HCT116 (cell line): ENCODE measurements around the gene CTLA4. TPM values are rescaled to one million over a fixed set of nuclear protein-coding genes. Genes with fewer than 3 reads are reported as not detected.

ENCODE experiments used
- ATAC-seq: fragments of 200-7000 bp; cut with Tn5 transposase; 2 replicates; pipeline ENCODE4 v1.9.1; 2020; ENCODE audit warnings: mild to moderate bottlenecking, moderate library complexity
- BruUV-seq: library from RNA; stranded (reverse); fragments of 400-500 nt; replicated peaks from 2 replicates; lab custom pipeline; 2021; lab: Mats Ljungman, UMichigan
- CTCF ChIA-PET: fragments of 300-600 bp; sonication (Branson Sonifier 250); formaldehyde crosslinking; loops from one replicate; lab custom pipeline; 2021; ENCODE audit warnings: antibody characterized with exemption; lab: Charles Lee
- POLR2A ChIA-PET: fragments of 300-600, 350-600 bp; sonication (Branson Sonifier 250); formaldehyde crosslinking; loops from one replicate; lab custom pipeline; 2021; ENCODE audit warnings: antibody characterized with exemption; lab: Charles Lee
- RAD21 ChIA-PET, 2 experiments: fragments of 300-600 bp; sonication (Branson Sonifier 250); formaldehyde crosslinking; loops; one replicate each; lab custom pipeline; 2023; ENCODE audit warnings: low total read pairs in 2 of 2; ENCODE audit not compliant: uncharacterized antibody in 2 of 2, unreplicated experiment in 2 of 2, low non-redundant PET in 1 of 2; lab: Charles Lee
- DNase-seq: peaks from one replicate; pipeline ENCODE4 v3.0.0-alpha.2; 2010; ENCODE audit warnings: low read depth, low spot score
- H2AFZ ChIP-seq: fragments of 200-600 bp; shearing (Covaris generic), sonication (generic); 2 replicates; pipeline ENCODE4 v1.6.1; 2017; ENCODE audit warnings: low read depth, mixed run types, mixed read lengths, antibody characterized with exemption, low read length; ENCODE audit not compliant: poor library complexity, severe bottlenecking
- H3K27ac ChIP-seq: 2 replicates; pipeline ENCODE4 v1.5.1; 2012; ENCODE audit warnings: low read depth, low read length
- H3K27me3 ChIP-seq: fragments of 200-600 bp; sonication (generic); 2 replicates; pipeline ENCODE4 v1.6.1; 2016; ENCODE audit warnings: mixed run types, low read length, mixed read lengths; ENCODE audit not compliant: insufficient read depth
- H3K36me3 ChIP-seq, 2 experiments: fragments of 200-500 bp in 1 of 2; fragments of 200-600 bp in 1 of 2; sonication (Bioruptor generic) in 1 of 2; sonication (generic) in 1 of 2; 2 replicates each; pipeline versions ENCODE4 v1.5.1 to v1.6.1; 2014 to 2016; ENCODE audit warnings: low read length in 2 of 2, inconsistent platforms in 1 of 2, mixed read lengths in 1 of 2, mixed run types in 1 of 2; ENCODE audit not compliant: insufficient read depth in 2 of 2, control insufficient read depth in 1 of 2
- H3K4me1 ChIP-seq, 2 experiments: fragments of 200-600 bp in 1 of 2; sonication (generic) in 1 of 2; 2 replicates each; pipeline versions ENCODE4 v1.5.1 to v1.6.1; 2012 to 2017; ENCODE audit warnings: low read length in 2 of 2, inconsistent platforms in 1 of 2, mild to moderate bottlenecking in 1 of 2, mixed read lengths in 1 of 2, mixed run types in 1 of 2, moderate library complexity in 1 of 2; ENCODE audit not compliant: insufficient read depth in 2 of 2, control insufficient read depth in 1 of 2
- H3K4me2 ChIP-seq: fragments of 200-600 bp; sonication (generic); 2 replicates; pipeline ENCODE4 v1.6.1; 2017; ENCODE audit warnings: mixed run types, low read length, mixed read lengths
- H3K4me3 ChIP-seq, 2 experiments: fragments of 200-600 bp in 1 of 2; sonication (generic) in 1 of 2; replicated peaks in 1 of 2; 2 replicates each; pipeline ENCODE4 v1.5.1; 2011 to 2016; ENCODE audit warnings: low read length in 2 of 2, control low read depth in 1 of 2, low read depth in 1 of 2, mild to moderate bottlenecking in 1 of 2, mixed read lengths in 1 of 2, mixed run types in 1 of 2
- H3K79me2 ChIP-seq: fragments of 200-600 bp; sonication (generic); 2 replicates; pipeline ENCODE4 v1.6.1; 2017; ENCODE audit warnings: mild to moderate bottlenecking, mixed run types, low read length, moderate library complexity, mixed read lengths; ENCODE audit not compliant: insufficient read depth
- H3K9ac ChIP-seq: fragments of 200-600 bp; sonication (generic); 2 replicates; pipeline ENCODE4 v1.6.1; 2016; ENCODE audit warnings: low read length, mixed read lengths
- H3K9me2 ChIP-seq: fragments of 200-600 bp; sonication (generic), shearing (Covaris generic); 2 replicates; pipeline ENCODE4 v1.6.1; 2017; ENCODE audit warnings: mixed run types, mild to moderate bottlenecking, moderate library complexity; ENCODE audit not compliant: insufficient read depth
- H3K9me3 ChIP-seq, 2 experiments: fragments of 200-500 bp in 1 of 2; fragments of 200-600 bp in 1 of 2; sonication (Bioruptor generic) in 1 of 2; sonication (generic) in 1 of 2; 2 replicates each; pipeline ENCODE4 v1.6.1; 2014 to 2017; ENCODE audit warnings: low read length in 2 of 2, mixed read lengths in 2 of 2, inconsistent platforms in 1 of 2, low read depth in 1 of 2, mild to moderate bottlenecking in 1 of 2, mixed run types in 1 of 2, moderate library complexity in 1 of 2; ENCODE audit not compliant: control insufficient read depth in 1 of 2, insufficient read depth in 1 of 2
- H4K20me1 ChIP-seq: fragments of 200-600 bp; sonication (generic), shearing (Covaris generic); 2 replicates; pipeline ENCODE4 v1.6.1; 2017; ENCODE audit warnings: mixed run types, mild to moderate bottlenecking, moderate library complexity; ENCODE audit not compliant: insufficient read depth
- ATF3 ChIP-seq: IDR thresholded peaks from 2 replicates; pipeline ENCODE4 v1.6.1; 2012
- CBX3 ChIP-seq: IDR thresholded peaks from 2 replicates; pipeline ENCODE4 v1.6.1; 2012; ENCODE audit warnings: low read depth
- CTCF ChIP-seq, 3 experiments: fragments of 200-600 bp in 1 of 3; sonication (generic) in 1 of 3; IDR thresholded peaks in 2 of 3; conservative IDR thresholded peaks in 1 of 3; 2 replicates each; pipeline ENCODE4 v1.5.1; 2012 to 2017; ENCODE audit warnings: low read depth in 2 of 3, low read length in 2 of 3, antibody characterized with exemption in 1 of 3, borderline replicate concordance in 1 of 3, control low read depth in 1 of 3, mild to moderate bottlenecking in 1 of 3, mixed read lengths in 1 of 3, mixed run types in 1 of 3, moderate library complexity in 1 of 3; ENCODE audit not compliant: insufficient read depth in 1 of 3
- EGR1 ChIP-seq: IDR thresholded peaks from 2 replicates; pipeline ENCODE4 v1.6.1; 2012; ENCODE audit warnings: low read depth
- EZH2 ChIP-seq: fragments of 200-600 bp; sonication (generic); IDR thresholded peaks from 2 replicates; pipeline ENCODE4 v1.6.1; 2017; ENCODE audit warnings: antibody characterized with exemption, mixed run types
- EZH2phosphoT487 ChIP-seq: fragments of 200-600 bp; IDR thresholded peaks from 2 replicates; pipeline ENCODE4 v1.6.1; 2018; ENCODE audit warnings: antibody characterized with exemption, borderline replicate concordance
- FOSL1 ChIP-seq: IDR thresholded peaks from 2 replicates; pipeline ENCODE4 v1.6.1; 2012; ENCODE audit warnings: low read depth
- MAX ChIP-seq: IDR thresholded peaks from 2 replicates; pipeline ENCODE4 v1.6.1; 2012
- POLR2A ChIP-seq: IDR thresholded peaks from 2 replicates; pipeline ENCODE4 v1.7.0; 2011; ENCODE audit warnings: borderline replicate concordance; ENCODE audit not compliant: insufficient read depth, insufficient read length; ENCODE audit errors: extremely low read depth
- POLR2AphosphoS5 ChIP-seq: IDR thresholded peaks from 2 replicates; pipeline ENCODE4 v1.6.1; 2011; ENCODE audit warnings: mild to moderate bottlenecking, low read depth, low read length, moderate library complexity
- RAD21 ChIP-seq: IDR thresholded peaks from 2 replicates; pipeline ENCODE4 v1.6.1; 2012; ENCODE audit warnings: low read depth, mild to moderate bottlenecking
- REST ChIP-seq: IDR thresholded peaks from 2 replicates; pipeline ENCODE4 v1.6.1; 2012; ENCODE audit warnings: low read depth
- SIN3A ChIP-seq: IDR thresholded peaks from 2 replicates; pipeline ENCODE4 v1.6.1; 2012; ENCODE audit warnings: low read depth
- SRF ChIP-seq: IDR thresholded peaks from 2 replicates; pipeline ENCODE4 v1.6.1; 2012; ENCODE audit warnings: low read depth
- TCF7L2 ChIP-seq: IDR thresholded peaks from 2 replicates; pipeline ENCODE4 v1.7.0; 2011; ENCODE audit warnings: borderline replicate concordance, inconsistent platforms; ENCODE audit not compliant: insufficient read depth, insufficient read length; ENCODE audit errors: extremely low read depth
- YY1 ChIP-seq: IDR thresholded peaks from 2 replicates; pipeline ENCODE4 v1.6.1; 2011; ENCODE audit warnings: low read length, low read depth, moderate library complexity, mild to moderate bottlenecking; ENCODE audit not compliant: insufficient replicate concordance; ENCODE audit errors: extremely low read depth
- ZBTB33 ChIP-seq: IDR thresholded peaks from 2 replicates; pipeline ENCODE4 v1.6.1; 2011; ENCODE audit warnings: mild to moderate bottlenecking, low read length, moderate library complexity; ENCODE audit not compliant: insufficient replicate concordance; ENCODE audit errors: extremely low read depth
- ZNF274 ChIP-seq: fragments of 200-500 bp; sonication (Bioruptor generic); IDR thresholded peaks from 2 replicates; pipeline ENCODE4 v1.6.1; 2014; ENCODE audit warnings: mild to moderate bottlenecking, low read depth, low read length, inconsistent platforms
- intact Hi-C: fragments of 100-400 bp; cut with micrococcal nuclease; formaldehyde crosslinking; loops from 2 replicates; pipeline ENCODE4 v1.10.0; 2022
- total RNA-seq: library from RNA; stranded (reverse); gene quantifications from one replicate; pipeline ENCODE4 v1.2.1, GENCODE V29; 2021; ENCODE audit not compliant: unreplicated experiment

Gene CTLA4
- total RNA-seq, 1 experiment from 2014 or later, result 0.37 TPM

- ChIA-PET RAD21 (no interaction called here), POLR2A (no interaction called here)
Measured at GRCh38 chr2:203887677-203888076, 20.1 kb downstream of the CTLA4 start.

More at GRCh38 chr2:203887677-203888076, 20.1 kb downstream of the CTLA4 start:
- Histone ChIP-seq H3K79me2 (no peaks in the 10 kb centered on the region), H4K20me1 (no peaks in the 10 kb centered on the region), H3K27me3 (no peaks in the 10 kb centered on the region), H3K4me1 (no peaks in the 10 kb centered on the region), H3K9me2 (0 out of 2 replicates have a peak, but pooled peaks cover 2% of the 10 kb centered on the region), H3K4me2 (no peak overlapping the region), H3K36me3 (no peaks in the 10 kb centered on the region), H3K4me3 (no peak overlapping the region)
- BruUV-seq, result no TSS peak
- no peak for TF ChIP-seq ZNF274
- TF ChIP-seq TCF7L2, result no peak
- no peak for TF ChIP-seq MAX
- TF ChIP-seq SRF, result no peak
- no peak for TF ChIP-seq SIN3A
- TF ChIP-seq EZH2phosphoT487, result no peak
- TF ChIP-seq YY1, result no peak
- no peak for TF ChIP-seq FOSL1
- no peak for TF ChIP-seq EZH2
- TF ChIP-seq POLR2A, result no peak
- TF ChIP-seq ZBTB33, result no peak
- TF ChIP-seq RAD21, result no peak
- no peak for TF ChIP-seq CTCF (IDR thresholded peaks at IDR 0.05 in 2 of 3, conservative IDR thresholded peaks at IDR 0.05 in 1 of 3; ENCODE audit: borderline replicate concordance in 1 of 3, insufficient read depth in 1 of 3, low read depth in 2 of 3, low read length in 2 of 3)
- no peak for TF ChIP-seq REST
- TF ChIP-seq ATF3, result no peak
- TF ChIP-seq EGR1, result no peak
- no peak for TF ChIP-seq CBX3
- no peak for TF ChIP-seq POLR2AphosphoS5
- TF ChIP-seq, all 23 proteins: peak for 0
- CTCF ChIA-PET, result no interaction called here
- H3K27ac ChIP-seq, result no peak overlapping the region
- H3K9me3 ChIP-seq, result no peaks in the 10 kb centered on the region
- no peak overlapping the region for H3K9ac ChIP-seq
- ATAC-seq, result no peak
- intact Hi-C loops, result no loop called here
- no peak for DNase-seq
- no peak overlapping the region for H2AFZ ChIP-seq
